H1 (cell line): ENCODE measurements around the gene KRTAP5-6. TPM values are rescaled to one million over a fixed set of nuclear protein-coding genes. Genes with fewer than 3 reads are reported as not detected.

ENCODE experiments used
- CTCF ChIA-PET: fragments of 300-600 bp; sonication (Branson Sonifier 250); formaldehyde crosslinking; loops from one replicate; lab custom pipeline; 2021; ENCODE audit not compliant: partially characterized antibody; lab: Charles Lee
- POLR2A ChIA-PET: fragments of 300-600 bp; sonication (Branson Sonifier 250); formaldehyde crosslinking; loops from one replicate; lab custom pipeline; 2021; ENCODE audit warnings: inconsistent platforms; ENCODE audit not compliant: partially characterized antibody; lab: Charles Lee
- DNase-seq, 2 experiments: peaks; one replicate each; pipeline versions ENCODE4 v3.0.0 to v3.0.0-alpha.2; 2010 to 2022; ENCODE audit warnings: low spot score in 2 of 2, low read depth in 1 of 2, mixed read lengths in 1 of 2
- FAIRE-seq: peaks from 2 replicates; lab custom pipeline; 2011; peaks lifted over from hg19 to GRCh38; lab: Jason Lieb, UNC
- H2AFZ ChIP-seq: 2 replicates; pipeline ENCODE4 v1.8.1; 2012; ENCODE audit warnings: low read length, inconsistent platforms
- H2AK5ac ChIP-seq: 2 replicates; pipeline ENCODE4 v1.6.1; 2013; ENCODE audit warnings: low read depth, low read length
- H2BK120ac ChIP-seq: replicated peaks from 2 replicates; pipeline ENCODE3; 2013; ENCODE audit warnings: low read depth, low read length, inconsistent platforms
- H2BK12ac ChIP-seq: 2 replicates; pipeline ENCODE4 v1.6.1; 2013; ENCODE audit warnings: low read depth, low read length
- H2BK15ac ChIP-seq: 2 replicates; pipeline ENCODE4 v1.6.1; 2013; ENCODE audit warnings: low read length
- H2BK20ac ChIP-seq: 2 replicates; pipeline ENCODE4 v1.6.1; 2013; ENCODE audit warnings: low read length
- H2BK5ac ChIP-seq: 2 replicates; pipeline ENCODE4 v1.6.1; 2013; ENCODE audit warnings: low read depth, low read length
- H3K14ac ChIP-seq: 2 replicates; pipeline ENCODE4 v1.6.1; 2013; ENCODE audit warnings: inconsistent platforms; ENCODE audit not compliant: insufficient read length
- H3K18ac ChIP-seq: 2 replicates; pipeline ENCODE4 v1.6.1; 2013; ENCODE audit warnings: low read length; ENCODE audit errors: extremely low read depth
- H3K23ac ChIP-seq: 2 replicates; pipeline ENCODE4 v1.6.1; 2013; ENCODE audit warnings: inconsistent platforms; ENCODE audit not compliant: insufficient read length
- H3K23me2 ChIP-seq: 2 replicates; pipeline ENCODE4 v1.6.1; 2013; ENCODE audit warnings: low read depth, low read length
- H3K27ac ChIP-seq: 2 replicates; pipeline ENCODE4 v1.6.1; 2011; ENCODE audit warnings: low read depth, low read length, inconsistent platforms
- H3K27me3 ChIP-seq, 4 experiments: replicated peaks in 1 of 4; 1 replicate in 1 of 4; 2 replicates in 3 of 4; pipeline versions ENCODE4 v1.6.1 to v1.8.1; 2011 to 2013; ENCODE audit warnings: low read length in 3 of 4, mild to moderate bottlenecking in 3 of 4, inconsistent platforms in 2 of 4, mixed read lengths in 2 of 4, moderate library complexity in 1 of 4; ENCODE audit not compliant: control insufficient read depth in 3 of 4, insufficient read depth in 3 of 4; ENCODE audit errors: extremely low read depth in 1 of 4
- H3K36me3 ChIP-seq, 4 experiments: 2 replicates each; pipeline versions ENCODE4 v1.6.1 to v1.8.1; 2011 to 2013; ENCODE audit warnings: mild to moderate bottlenecking in 4 of 4, low read length in 3 of 4, moderate library complexity in 2 of 4, control low read depth in 1 of 4, inconsistent platforms in 1 of 4; ENCODE audit not compliant: insufficient read depth in 4 of 4, control insufficient read depth in 2 of 4
- H3K4ac ChIP-seq: replicated peaks from 2 replicates; pipeline ENCODE3; 2013; ENCODE audit warnings: low read length, low read depth, mixed read lengths, inconsistent platforms; ENCODE audit not compliant: insufficient read length
- H3K4me1 ChIP-seq, 4 experiments: replicated peaks in 1 of 4; 1 replicate in 1 of 4; 2 replicates in 3 of 4; pipeline versions ENCODE4 v1.6.1 to v1.8.1; 2011 to 2013; ENCODE audit warnings: low read length in 3 of 4, inconsistent platforms in 2 of 4, mixed read lengths in 1 of 4; ENCODE audit not compliant: insufficient read depth in 4 of 4, control insufficient read depth in 3 of 4
- H3K4me2 ChIP-seq, 2 experiments: 2 replicates each; pipeline versions ENCODE4 v1.6.1 to v1.8.1; 2011 to 2013; ENCODE audit warnings: low read depth in 2 of 2, low read length in 2 of 2, control low read depth in 1 of 2, inconsistent platforms in 1 of 2, mild to moderate bottlenecking in 1 of 2; ENCODE audit not compliant: insufficient read depth in 1 of 2
- H3K4me3 ChIP-seq, 4 experiments: fragments of 200-600, 300-600 bp in 1 of 4; sonication (generic), shearing (Covaris generic), sonication (Bioruptor Twin) in 1 of 4; 2 replicates each; pipeline versions ENCODE4 v1.5.1 to v1.8.1; 2011 to 2016; ENCODE audit warnings: low read length in 4 of 4, low read depth in 3 of 4, control low read depth in 2 of 4, inconsistent platforms in 2 of 4, mild to moderate bottlenecking in 2 of 4, mixed read lengths in 1 of 4, moderate library complexity in 1 of 4; ENCODE audit not compliant: insufficient read depth in 2 of 4; ENCODE audit errors: extremely low read depth in 1 of 4
- H3K56ac ChIP-seq: replicated peaks from 2 replicates; pipeline ENCODE3; 2013; ENCODE audit warnings: low read depth, mild to moderate bottlenecking, mixed read lengths, low read length, inconsistent platforms; ENCODE audit not compliant: insufficient read length
- H3K79me1 ChIP-seq: 2 replicates; pipeline ENCODE4 v1.6.1; 2013; ENCODE audit warnings: low read depth, low read length, control low read depth
- H3K79me2 ChIP-seq, 2 experiments: 2 replicates each; pipeline versions ENCODE4 v1.6.1 to v1.8.1; 2012 to 2013; ENCODE audit warnings: low read length in 2 of 2, mild to moderate bottlenecking in 2 of 2, inconsistent platforms in 1 of 2; ENCODE audit not compliant: insufficient read depth in 2 of 2, control insufficient read depth in 1 of 2
- H3K9ac ChIP-seq, 4 experiments: replicated peaks in 1 of 4; 1 replicate in 1 of 4; 2 replicates in 3 of 4; pipeline versions ENCODE4 v1.6.1 to v1.8.1; 2011 to 2013; ENCODE audit warnings: low read depth in 3 of 4, low read length in 3 of 4, control low read depth in 2 of 4, mild to moderate bottlenecking in 2 of 4, moderate library complexity in 2 of 4, inconsistent platforms in 1 of 4; ENCODE audit errors: extremely low read depth in 1 of 4
- H3K9me3 ChIP-seq, 2 experiments: 2 replicates each; pipeline versions ENCODE4 v1.6.1 to v1.8.1; 2012 to 2013; ENCODE audit warnings: mild to moderate bottlenecking in 2 of 2, moderate library complexity in 2 of 2, control low read depth in 1 of 2, inconsistent platforms in 1 of 2, low read depth in 1 of 2, low read length in 1 of 2, mixed read lengths in 1 of 2; ENCODE audit not compliant: insufficient read depth in 2 of 2
- H4K20me1 ChIP-seq, 2 experiments: replicated peaks in 1 of 2; 2 replicates each; pipeline versions ENCODE3 to v1.8.1; 2011 to 2013; ENCODE audit warnings: inconsistent platforms in 2 of 2, low read length in 2 of 2, mild to moderate bottlenecking in 1 of 2; ENCODE audit not compliant: insufficient read depth in 2 of 2, control insufficient read depth in 1 of 2
- H4K5ac ChIP-seq: 2 replicates; pipeline ENCODE4 v1.6.1; 2013; ENCODE audit warnings: low read length, low read depth, mixed read lengths, inconsistent platforms; ENCODE audit not compliant: insufficient read length
- H4K8ac ChIP-seq: 2 replicates; pipeline ENCODE4 v1.8.0; 2013; ENCODE audit warnings: mild to moderate bottlenecking, moderate library complexity, low read length, inconsistent platforms; ENCODE audit not compliant: insufficient read depth; ENCODE audit errors: extremely low read depth
- H4K91ac ChIP-seq: replicated peaks from 2 replicates; pipeline ENCODE3; 2013; ENCODE audit warnings: low read length, mixed read lengths, inconsistent platforms; ENCODE audit not compliant: insufficient read length
- EP300 ChIP-seq, 2 experiments: IDR thresholded peaks; 1 replicate in 1 of 2; 2 replicates in 1 of 2; pipeline ENCODE4 v1.6.1; 2011 to 2012; ENCODE audit warnings: low read depth in 2 of 2, low read length in 2 of 2, mild to moderate bottlenecking in 2 of 2, borderline replicate concordance in 1 of 2, inconsistent platforms in 1 of 2, moderate library complexity in 1 of 2
- JUN ChIP-seq: IDR thresholded peaks from 2 replicates; pipeline ENCODE4 v1.6.1; 2011; ENCODE audit warnings: low read depth, mild to moderate bottlenecking, improper control_type of control experiment, low read length
- KDM1A ChIP-seq: fragments of 200-600, 300-600 bp; sonication (generic); IDR thresholded peaks from 2 replicates; pipeline ENCODE4 v1.7.1; 2016; ENCODE audit warnings: mild to moderate bottlenecking, low read length, borderline replicate concordance
- RNF2 ChIP-seq: fragments of 200-900, 300-1000 bp; sonication (generic); IDR thresholded peaks from 2 replicates; pipeline ENCODE4 v1.7.1; 2016; ENCODE audit warnings: borderline replicate concordance, low read depth, mild to moderate bottlenecking, antibody characterized with exemption, low read length; ENCODE audit not compliant: poor library complexity, severe bottlenecking; ENCODE audit errors: missing control alignments
- SP1 ChIP-seq: IDR thresholded peaks from 2 replicates; pipeline ENCODE4 v1.6.1; 2011; ENCODE audit warnings: low read depth, low read length
- WGBS, 2 experiments: shearing (Covaris generic) in 1 of 2; methylation state at CpG; one replicate each; pipeline versions ENCODE4 v1.1.6 to v1.1.7; 2013 to 2015; ENCODE audit warnings: low lambda C conversion rate in 2 of 2, mixed read lengths in 2 of 2, inconsistent platforms in 1 of 2, low coverage in 1 of 2, missing lambda C conversion rate in 1 of 2; ENCODE audit not compliant: insufficient replicate concordance in 2 of 2, insufficient coverage in 1 of 2, insufficient read length in 1 of 2; ENCODE audit errors: extremely low coverage in 1 of 2, missing lambda C conversion rate in 1 of 2; 5-methylcytosine and 5-hydroxymethylcytosine counted together
- polyA plus RNA-seq, 7 experiments: library from polyadenylated mRNA; depleted of rRNA in 3 of 7; stranded (reverse) in 5 of 7; unstranded in 2 of 7; fragments of >200 nt in 5 of 7; fragments of 200-250 nt in 2 of 7; gene quantifications; 1 replicate in 5 of 7; 2 replicates in 1 of 7; 4 replicates in 1 of 7; pipeline versions ENCODE4 v1.2.1 to v1.2.3, GENCODE V29; 2011 to 2013; ENCODE audit warnings: missing spikeins in 2 of 7, mixed read lengths in 2 of 7
- total RNA-seq: library from RNA; stranded (reverse); fragmentation: NEBNext Ultra II Directional; extraction: Animal tissue kit (Norgen Biotek cat#: 25700); gene quantifications from 2 replicates; pipeline ENCODE4 v1.2.1, GENCODE V29; 2021

KRTAP5-6 gene
- total and polyA plus RNA-seq, 2 of the 8 experiments (the other 6 are each of a cell fraction or from before 2014, with no cell fraction given), result not detected

- FAIRE-seq (no peak), DNase-seq (no peak)
- H4K8ac ChIP-seq, result no peak overlapping the region; the same call in 1 of the 2 replicates
- H4K5ac ChIP-seq, result no peak overlapping the region
- no peak overlapping the region for H2BK20ac ChIP-seq
- H3K14ac ChIP-seq, result no peak overlapping the region
- H3K79me1 ChIP-seq, result no peaks in the 10 kb centered on the region
- H3K27ac ChIP-seq, result no peak overlapping the region
- H2BK15ac ChIP-seq, result no peak overlapping the region
- no peak overlapping the region for H2BK120ac ChIP-seq
- H3K18ac ChIP-seq, result no peak overlapping the region
- no peak overlapping the region for H2AFZ ChIP-seq
- no peak overlapping the region for H2AK5ac ChIP-seq
- no peaks in the 10 kb centered on the region for H4K20me1 ChIP-seq
- no peak overlapping the region for H3K4me2 ChIP-seq
- no peaks in the 10 kb centered on the region for H3K36me3 ChIP-seq
- no peak overlapping the region for H4K91ac ChIP-seq
- H3K9me3 ChIP-seq, result no peaks in the 10 kb centered on the region
- H2BK12ac ChIP-seq, result no peak overlapping the region
- H3K9ac ChIP-seq, result no peak overlapping the region
- no peak for TF ChIP-seq KDM1A
- no peak for TF ChIP-seq EP300 (IDR thresholded peaks at IDR 0.05; ENCODE audit: borderline replicate concordance in 1 of 2, low read depth in 2 of 2, low read length in 2 of 2)
- no peak for TF ChIP-seq RNF2
- no peak for TF ChIP-seq JUN
- TF ChIP-seq SP1, result no peak
- no peak overlapping the region for H3K4ac ChIP-seq
- H2BK5ac ChIP-seq, result no peak overlapping the region
- H3K79me2 ChIP-seq, result no peaks in the 10 kb centered on the region
- no peak overlapping the region for H3K23ac ChIP-seq
- no peak overlapping the region for H3K56ac ChIP-seq
- no peak overlapping the region for H3K4me3 ChIP-seq
- WGBS, 2 experiments, result 87% methylated on average over 10 of the region's 10 CpGs; no CpG with 5 or more reads in 1 of the 2 experiments
- H3K23me2 ChIP-seq, result no peaks in the 10 kb centered on the region
- POLR2A ChIA-PET, result no interaction called here
- peaks cover 0 to 5% (median 3%) of the 10 kb centered on the region in 4 experiments; a peak in 2 of 7 replicates for H3K4me1 ChIP-seq
- H3K27me3 ChIP-seq, result peaks cover 0 to 4% (median 1%) of the 10 kb centered on the region in 4 experiments; a peak in 1 of 7 replicates
- CTCF ChIA-PET, result interaction anchor here (1.3 to 2.1 kb wide), 2 partner anchors 9 to 10 kb away, joined by 3 to 10 read pairs; no protein-coding TSS in a partner anchor
These were observed 5.5 kb downstream of the KRTAP5-6 start for GRCh38 chr11:1702506-1702905.
